Mucosa of descending colon (tissue), 3 donors: ENCODE results near the gene ZNF214. TPM values are rescaled to one million over a fixed set of nuclear protein-coding genes. Genes with fewer than 3 reads are reported as not detected.
"Not testable (repeated sequence)": the region's sequence is repeated elsewhere in the genome, so short reads cannot be mapped to it uniquely, and the experiment has no call there.

Experiments
- ATAC-seq: fragments of 200-7000 bp; cut with Tn5 transposase; one replicate; pipeline ENCODE4 v1.9.1; 2020; ENCODE audit warnings: mild to moderate bottlenecking, moderate library complexity
- DNase-seq, 3 donors: peaks; one replicate each; pipeline ENCODE4 v3.0.0-alpha.2; 2020
- H3K36me3 ChIP-seq: fragments of 200-600 bp; one replicate; pipeline ENCODE4 v1.8.0; 2021; ENCODE audit warnings: low read depth, mild to moderate bottlenecking
- H3K4me1 ChIP-seq: fragments of 200-600 bp; one replicate; pipeline ENCODE4 v1.8.0; 2021; ENCODE audit warnings: low read depth, mild to moderate bottlenecking
- H3K4me3 ChIP-seq: fragments of 200-600 bp; one replicate; pipeline ENCODE4 v1.8.0; 2021; ENCODE audit warnings: mild to moderate bottlenecking
- H3K9me3 ChIP-seq: fragments of 200-600 bp; one replicate; pipeline ENCODE4 v1.8.0; 2021; ENCODE audit warnings: mild to moderate bottlenecking
- intact Hi-C, 2 donors: fragments of 100-400 bp; cut with DNase I in 1 of 2; cut with micrococcal nuclease in 1 of 2; formaldehyde crosslinking; loops; one replicate each; pipeline versions ENCODE4 v1.11.0 to v1.11.1; 2022; cut with DNase I, micrococcal nuclease
- total RNA-seq, 3 donors: library from RNA; stranded (reverse); fragmentation: NEBNext Ultra II Directional in 2 of 3; extraction: Animal tissue kit (Norgen Biotek cat#: 25700) in 2 of 3; gene quantifications; one replicate each; pipeline versions ENCODE4 v1.2.1 to v1.2.4, GENCODE V29; 2021 to 2023
- TF ChIP-seq, protein P1 (sequence below): fragments of 200-600 bp; IDR thresholded peaks from one replicate; pipeline ENCODE4 v1.8.0; 2022; ENCODE audit warnings: antibody characterized with exemption, mild to moderate bottlenecking
- donor health status: DM: no; HTN: no; CAD: no; lungs with moderate emphysema.
- donor health status: DM: no; HTN: no; CAD: no.
- donor health status: DM: no; HTN: yes; CAD: no.

Gene ZNF214
- total RNA-seq, 3 donors from 2014 or later: 1.8 to 4.0 (median 3.4) TPM

DNA sequence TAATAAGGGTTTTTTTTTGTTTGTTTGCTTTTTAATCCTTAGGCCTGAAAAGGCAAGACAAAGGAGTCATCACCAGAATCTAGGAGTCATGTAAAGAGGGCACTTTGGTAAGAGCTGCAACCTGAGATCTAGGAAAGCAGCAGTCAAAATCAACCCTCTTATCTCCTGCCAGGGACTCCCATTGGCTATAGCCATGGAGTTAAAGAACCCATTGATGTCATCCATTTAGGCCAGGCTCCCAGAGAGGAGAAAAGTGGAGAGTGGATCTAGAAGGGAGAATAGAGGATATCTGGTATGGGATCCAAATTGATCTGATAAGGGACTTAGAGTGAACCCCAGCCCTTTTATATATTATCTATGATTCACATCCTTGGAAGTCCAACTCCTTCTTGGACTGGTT, 58.0 kb downstream of the ZNF214 start:
- Histone ChIP-seq H3K4me3 (no peak overlapping the region), H3K36me3 (no peaks in the 10 kb centered on the region), H3K4me1 (no peaks in the 10 kb centered on the region), H3K9me3 (peaks cover 3% of the 10 kb centered on the region)
- intact Hi-C loops: no loop called here
- no peak for DNase-seq
- TF ChIP-seq, protein P1, sequence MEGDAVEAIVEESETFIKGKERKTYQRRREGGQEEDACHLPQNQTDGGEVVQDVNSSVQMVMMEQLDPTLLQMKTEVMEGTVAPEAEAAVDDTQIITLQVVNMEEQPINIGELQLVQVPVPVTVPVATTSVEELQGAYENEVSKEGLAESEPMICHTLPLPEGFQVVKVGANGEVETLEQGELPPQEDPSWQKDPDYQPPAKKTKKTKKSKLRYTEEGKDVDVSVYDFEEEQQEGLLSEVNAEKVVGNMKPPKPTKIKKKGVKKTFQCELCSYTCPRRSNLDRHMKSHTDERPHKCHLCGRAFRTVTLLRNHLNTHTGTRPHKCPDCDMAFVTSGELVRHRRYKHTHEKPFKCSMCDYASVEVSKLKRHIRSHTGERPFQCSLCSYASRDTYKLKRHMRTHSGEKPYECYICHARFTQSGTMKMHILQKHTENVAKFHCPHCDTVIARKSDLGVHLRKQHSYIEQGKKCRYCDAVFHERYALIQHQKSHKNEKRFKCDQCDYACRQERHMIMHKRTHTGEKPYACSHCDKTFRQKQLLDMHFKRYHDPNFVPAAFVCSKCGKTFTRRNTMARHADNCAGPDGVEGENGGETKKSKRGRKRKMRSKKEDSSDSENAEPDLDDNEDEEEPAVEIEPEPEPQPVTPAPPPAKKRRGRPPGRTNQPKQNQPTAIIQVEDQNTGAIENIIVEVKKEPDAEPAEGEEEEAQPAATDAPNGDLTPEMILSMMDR: no peak
- no peak for ATAC-seq

DNA sequence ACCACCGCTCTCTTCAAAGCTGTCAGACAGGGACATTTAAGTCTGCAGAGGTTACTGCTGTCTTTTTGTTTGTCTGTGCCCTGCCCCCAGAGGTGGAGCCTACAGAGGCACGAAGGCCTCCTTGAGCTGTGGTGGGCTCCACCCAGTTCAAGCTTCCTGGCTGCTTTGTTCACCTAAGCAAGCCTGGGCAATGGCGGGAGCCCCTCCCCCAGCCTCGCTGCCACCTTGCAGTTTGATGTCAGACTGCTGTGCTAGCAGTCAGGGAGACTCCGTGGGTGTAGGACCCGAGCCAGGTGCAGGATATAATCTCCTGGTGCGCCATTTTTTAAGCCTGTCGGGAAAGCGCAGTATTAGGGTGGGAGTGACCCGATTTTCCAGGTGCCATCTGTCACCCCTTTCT, 65.9 kb downstream of the ZNF214 start:
- H3K9me3 ChIP-seq, ATAC-seq, intact Hi-C loops, H3K36me3 ChIP-seq, H3K4me3 ChIP-seq, H3K4me1 ChIP-seq: not testable (repeated sequence)
- DNase-seq: peak in 1 of 3 donors; percentile 16

Other genes with a start within 250 kb of the ZNF214 start
- under 1 TPM; 0.14 to 0.49 (median 0.28) TPM for gene OR2AG2, start 248.4 kb downstream of the ZNF214 start, total RNA-seq
- not detected for gene OR2AG1, start 237.3 kb downstream of the ZNF214 start, total RNA-seq
- under 1 TPM; 0.28 to 0.69 (median 0.29) TPM for gene OR6A2, start 220.7 kb downstream of the ZNF214 start, total RNA-seq
- not detected for gene OR10A5, start 174.7 kb downstream of the ZNF214 start, total RNA-seq
- under 1 TPM in 1 of 3 donors, not detected in 2; 0.06 TPM for gene OR10A2, start 157.3 kb downstream of the ZNF214 start, total RNA-seq
- not detected for gene OR10A4, start 143.7 kb downstream of the ZNF214 start, total RNA-seq
- gene OR2D2, start 127.8 kb downstream of the ZNF214 start, total RNA-seq: 1 to 10 TPM in 1 of 3 donors, under 1 TPM in 2; 0.28 to 2.1 (median 0.53) TPM
- gene OR2D3, start 99.3 kb downstream of the ZNF214 start, total RNA-seq: not detected
- 1 to 10 TPM; 3.0 to 7.5 (median 5.1) TPM for gene ZNF215, start 93.9 kb downstream of the ZNF214 start, total RNA-seq
- under 1 TPM; 0.17 to 0.25 (median 0.24) TPM for gene NLRP14, start 133 bp upstream of the ZNF214 start, total RNA-seq
- under 1 TPM in 1 of 3 donors, not detected in 2; 0.20 TPM for gene RBMXL2, start 68.7 kb upstream of the ZNF214 start, total RNA-seq
- under 1 TPM; 0.12 to 0.57 (median 0.14) TPM for gene SYT9, start 231.6 kb upstream of the ZNF214 start, total RNA-seq